Measurements from ENCODE around the gene TBC1D9B. TPM values are rescaled to one million over a fixed set of nuclear protein-coding genes. Genes with fewer than 3 reads are reported as not detected.

The TBC1D9B gene
- total and polyA plus RNA-seq, 11 donors: 29.3 to 68.9 (median 43.1) TPM

DNA sequence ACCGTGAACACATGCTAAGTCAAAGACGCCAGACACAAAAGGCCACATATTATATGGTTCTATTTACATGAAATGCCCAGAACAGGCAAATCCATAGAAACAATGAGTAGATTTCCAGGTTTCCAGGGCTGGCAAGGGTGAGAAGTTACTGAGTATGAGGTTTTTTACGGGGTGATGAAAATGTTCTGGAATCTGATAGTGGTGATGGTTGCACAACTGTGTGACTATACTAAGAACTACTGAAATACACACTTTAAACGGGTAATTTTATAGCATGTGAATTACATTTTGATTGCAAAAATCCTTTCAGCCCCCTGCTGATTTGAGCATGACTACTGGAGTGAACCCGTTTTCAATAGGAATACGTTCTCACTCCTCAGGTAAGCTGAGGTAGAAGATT is 46.7 kb upstream of the TBC1D9B start:
- peaks cover 0 to 40% (median 22%) of the 10 kb centered on the region in 9 donors for H3K36me3 ChIP-seq
- WGBS, 4 donors: 94 to 98% (median 96%) methylated on average over 6 of the region's 6 CpGs

DNA sequence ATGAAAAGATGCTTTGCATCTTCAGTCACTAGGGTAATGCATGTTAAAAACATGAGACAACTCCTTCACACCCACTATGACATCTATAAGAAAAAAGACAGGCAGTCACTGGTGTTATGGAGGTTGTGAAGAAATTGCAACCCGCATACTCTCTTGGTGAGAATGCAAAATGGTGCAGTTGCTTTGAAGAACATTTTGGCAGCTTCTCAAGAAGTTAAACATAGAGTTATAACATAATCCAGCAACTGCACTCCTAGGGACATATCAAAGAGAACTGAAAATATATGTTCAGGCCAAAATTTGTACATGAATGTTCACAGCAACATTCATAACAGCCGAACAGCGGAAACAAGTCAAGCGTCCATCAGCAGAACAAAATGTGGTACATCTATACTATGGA is 46.3 kb upstream of the TBC1D9B start:
- 96 to 97% (median 96%) methylated on average over 4 of the region's 4 CpGs for WGBS, 4 donors
- Histone ChIP-seq H3K27me3 (no peaks in the 10 kb centered on the region), H3K27ac (no peak overlapping the region), H3K4me3 (no peak overlapping the region), H3K4me1 (peaks cover 0 to 11% (median 0%) of the 10 kb centered on the region in 12 donors), H3K36me3 (peaks cover 0 to 37% (median 22%) of the 10 kb centered on the region in 9 donors), H3K9me3 (no peaks in the 10 kb centered on the region)
- intact Hi-C loops (cut with DNase I): no loop called here
- no peak for ATAC-seq
- no peak for DNase-seq
- no peak for TF ChIP-seq POLR2A (IDR thresholded peaks at IDR 0.05)
- TF ChIP-seq CTCF (IDR thresholded peaks at IDR 0.05): no peak

More for the DNA sequence above, 46.7 kb upstream of the TBC1D9B start:
- intact Hi-C loops (cut with DNase I): no loop called here
- H3K4me1 ChIP-seq: peaks cover 0 to 11% (median 0%) of the 10 kb centered on the region in 12 donors
- no peak for DNase-seq
- no peak for ATAC-seq
- no peaks in the 10 kb centered on the region for H3K9me3 ChIP-seq
- TF ChIP-seq CTCF (IDR thresholded peaks at IDR 0.05) (no peak), POLR2A (IDR thresholded peaks at IDR 0.05) (no peak)
- no peak overlapping the region for H3K4me3 ChIP-seq
- no peak overlapping the region for H3K27ac ChIP-seq
- no peaks in the 10 kb centered on the region for H3K27me3 ChIP-seq

DNA sequence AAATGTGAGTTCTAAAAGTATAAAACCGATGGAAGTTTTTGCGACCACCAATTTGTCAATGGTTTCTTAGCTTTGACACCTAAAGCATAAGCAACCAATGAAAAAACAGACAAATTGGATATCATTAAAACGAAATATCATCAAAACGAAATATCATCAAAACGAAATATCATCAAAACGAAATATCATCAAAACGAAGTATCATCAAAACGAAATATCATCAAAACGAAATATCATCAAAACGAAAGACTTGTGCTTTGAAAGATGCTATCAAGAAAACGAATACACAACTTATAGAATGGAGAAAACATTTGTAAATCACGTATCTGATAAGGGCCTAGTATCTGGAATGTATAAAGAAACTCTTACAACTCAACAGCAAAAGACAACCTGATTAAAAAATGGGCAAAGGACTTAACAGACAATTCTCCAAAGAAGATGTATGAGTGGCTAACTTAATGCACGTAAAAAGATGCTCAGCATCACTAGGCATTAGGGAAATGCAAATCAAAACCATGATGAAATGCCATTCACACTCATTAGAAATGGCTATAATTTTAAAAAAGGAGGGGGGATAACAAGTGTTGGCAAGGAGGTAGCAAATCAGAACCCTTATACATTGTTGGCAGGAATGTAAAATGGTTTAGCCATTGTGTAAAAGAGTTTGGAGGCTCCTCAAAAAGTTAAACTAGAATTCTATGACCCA is 29.4 kb upstream of the TBC1D9B start:
- intact Hi-C loops (cut with DNase I): no loop called here
- Histone ChIP-seq H3K27me3 (no peaks in the 10 kb centered on the region), H3K36me3 (no peaks in the 10 kb centered on the region), H3K27ac (no peak overlapping the region), H3K4me3 (no peak overlapping the region), H3K4me1 (no peaks in the 10 kb centered on the region), H3K9me3 (no peaks in the 10 kb centered on the region)
- 88 to 95% (median 92%) methylated on average over 13 of the region's 13 CpGs for WGBS, 4 donors
- DNase-seq (no peak), ATAC-seq (no peak)
- TF ChIP-seq POLR2A (IDR thresholded peaks at IDR 0.05) (no peak), CTCF (IDR thresholded peaks at IDR 0.05) (no peak)

GRCh38 chr5:179930788-179931473 is 23.2 kb upstream of the TBC1D9B start:
- H3K4me3 ChIP-seq: no peak overlapping the region
- no peak overlapping the region for H3K27ac ChIP-seq
- DNase-seq (no peak), ATAC-seq (no peak)
- no peaks in the 10 kb centered on the region for H3K9me3 ChIP-seq
- intact Hi-C loops (cut with DNase I): no loop called here
- no peaks in the 10 kb centered on the region for H3K4me1 ChIP-seq
- 94 to 96% (median 94%) methylated on average over 8 of the region's 8 CpGs for WGBS, 4 donors
- TF ChIP-seq CTCF (IDR thresholded peaks at IDR 0.05): no peak
- TF ChIP-seq POLR2A (IDR thresholded peaks at IDR 0.05): no peak
- H3K27me3 ChIP-seq: no peaks in the 10 kb centered on the region
- H3K36me3 ChIP-seq: no peaks in the 10 kb centered on the region

Measured in heart left ventricle (tissue), 16 donors.